Pancreas (tissue), 10 donors: Measurements from ENCODE around the gene SSBP4. TPM values are rescaled to one million over a fixed set of nuclear protein-coding genes. Genes with fewer than 3 reads are reported as not detected.
A peak's percentile ranks its signal among the peaks of the same experiment; 100 is the strongest.

Experiments used
- ATAC-seq, 4 donors: fragments of 200-7000 bp; cut with Tn5 transposase; one replicate each; pipeline versions ENCODE4 v1.8.0 to v1.9.1; 2020; ENCODE audit warnings: mild to moderate bottlenecking in 4 of 4, moderate library complexity in 4 of 4
- DNase-seq, 6 donors: peaks; one replicate each; pipeline ENCODE4 v3.0.0-alpha.2; 2020
- FAIRE-seq: peaks from 2 replicates; lab custom pipeline; 2012; peaks lifted over from hg19 to GRCh38; lab: Jason Lieb, UNC
- H3K27ac ChIP-seq, 4 donors: fragments of 200-600 bp; sonication (generic); 1 replicate in 3 of 4; 2 replicates in 1 of 4; pipeline versions ENCODE4 v1.5.0 to v1.8.0; 2020
- H3K27me3 ChIP-seq, 4 donors: fragments of 200-600 bp; one replicate each; pipeline ENCODE4 v1.8.0; 2021
- H3K36me3 ChIP-seq, 3 donors: fragments of 200-600 bp; sonication (generic) in 1 of 3; one replicate each; pipeline versions ENCODE4 v1.5.0 to v1.8.0; 2020 to 2021
- H3K4me1 ChIP-seq, 3 donors: fragments of 200-600 bp; one replicate each; pipeline ENCODE4 v1.8.0; 2021
- H3K4me3 ChIP-seq, 4 donors: fragments of 200-600 bp; sonication (generic) in 2 of 4; one replicate each; pipeline versions ENCODE4 v1.5.0 to v1.8.0; 2020 to 2021
- H3K9me3 ChIP-seq, 4 donors: fragments of 200-600 bp; one replicate each; pipeline ENCODE4 v1.8.0; 2021
- WGBS, 2 donors: extraction: QIAGEN DNeasy Blood & Tissue Kit; methylation state at CpG; one replicate each; pipeline ENCODE4 v1.1.7; 2013; 5-methylcytosine and 5-hydroxymethylcytosine counted together
- intact Hi-C, 3 donors: fragments of 100-400 bp; cut with DNase I; formaldehyde crosslinking; loops; one replicate each; pipeline versions ENCODE4 v1.11.1 to v1.14.2; 2022
- polyA plus RNA-seq, 2 donors: library from polyadenylated mRNA; stranded (reverse); fragments of 200-250 nt; gene quantifications; one replicate each; pipeline ENCODE4 v1.2.3, GENCODE V29; 2013
- total RNA-seq, 6 donors: library from RNA; stranded (reverse); fragmentation: NEBNext Ultra II Directional in 4 of 6; extraction: Animal tissue kit (Norgen Biotek cat#: 25700) in 4 of 6; gene quantifications; one replicate each; pipeline versions ENCODE4 v1.2.1 to v1.2.4, GENCODE V29; 2021 to 2023
- TF ChIP-seq, protein P1 (sequence below), 4 donors: fragments of 200-600 bp; sonication (generic) in 3 of 4; IDR thresholded peaks; one replicate each; pipeline versions ENCODE4 v1.5.0 to v1.8.0; 2021; ENCODE audit warnings: antibody characterized with exemption in 4 of 4
- donor health status: healthy with polysubstance abuse.
- donor health status: DM: no; HTN: no; CAD: no; lungs with moderate emphysema.
- donor health status: DM: no; HTN: no; CAD: no.
- donor health status: control.
- donor health status: control.
- donor health status: Bipolar disorder and iron deficiency.
- donor health status: DM: yes; HTN: yes; CAD: no.
- donor health status: DM: no; HTN: no; CAD: no.
- donor health status: DM: no; HTN: no; CAD: no.
- donor health status: DM: yes; HTN: yes; CAD: no.

The SSBP4 gene
- total and polyA plus RNA-seq, 8 donors: 20.5 to 116 (median 25.8) TPM

DNA sequence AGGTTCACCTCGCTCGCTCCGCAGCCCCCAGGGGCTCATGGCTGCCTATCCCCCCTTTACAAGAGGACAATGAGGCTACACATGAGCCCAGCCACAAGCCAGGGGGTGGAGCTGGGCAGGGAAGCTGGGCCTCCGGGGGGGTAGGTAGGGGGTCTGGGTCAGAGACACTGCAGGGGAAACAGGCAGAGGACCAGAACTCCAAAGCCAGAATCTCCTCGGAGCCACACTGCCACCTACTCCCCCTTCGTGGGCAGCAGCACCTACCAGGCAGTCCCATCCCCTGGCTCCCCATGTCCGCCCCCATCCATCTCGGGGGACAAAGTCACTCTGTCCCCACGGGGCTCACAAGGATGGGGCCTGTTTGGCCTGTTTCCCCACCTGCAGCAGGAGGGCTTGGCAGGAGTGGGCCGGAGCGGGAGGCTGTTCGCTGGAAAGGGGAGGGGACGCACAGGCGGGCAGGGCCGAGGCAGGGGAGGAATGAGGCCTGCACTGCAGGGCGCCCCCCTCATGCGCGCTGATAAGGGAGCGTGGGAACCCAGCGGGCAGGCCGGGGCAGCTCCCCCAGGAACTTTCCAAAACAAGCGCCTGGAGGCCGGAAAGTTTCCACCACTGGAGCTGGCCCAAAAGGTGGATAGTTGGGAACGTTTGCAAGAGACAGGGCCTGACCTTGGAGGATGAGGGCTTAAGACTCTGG is 19.3 kb downstream of the SSBP4 start:
- FAIRE-seq: no peak
- ATAC-seq: peak; percentile 22 to 46 (median 37)
- H3K4me3 ChIP-seq: peak overlapping the region; percentile 20 to 57 (median 38)
- TF ChIP-seq, protein P1, sequence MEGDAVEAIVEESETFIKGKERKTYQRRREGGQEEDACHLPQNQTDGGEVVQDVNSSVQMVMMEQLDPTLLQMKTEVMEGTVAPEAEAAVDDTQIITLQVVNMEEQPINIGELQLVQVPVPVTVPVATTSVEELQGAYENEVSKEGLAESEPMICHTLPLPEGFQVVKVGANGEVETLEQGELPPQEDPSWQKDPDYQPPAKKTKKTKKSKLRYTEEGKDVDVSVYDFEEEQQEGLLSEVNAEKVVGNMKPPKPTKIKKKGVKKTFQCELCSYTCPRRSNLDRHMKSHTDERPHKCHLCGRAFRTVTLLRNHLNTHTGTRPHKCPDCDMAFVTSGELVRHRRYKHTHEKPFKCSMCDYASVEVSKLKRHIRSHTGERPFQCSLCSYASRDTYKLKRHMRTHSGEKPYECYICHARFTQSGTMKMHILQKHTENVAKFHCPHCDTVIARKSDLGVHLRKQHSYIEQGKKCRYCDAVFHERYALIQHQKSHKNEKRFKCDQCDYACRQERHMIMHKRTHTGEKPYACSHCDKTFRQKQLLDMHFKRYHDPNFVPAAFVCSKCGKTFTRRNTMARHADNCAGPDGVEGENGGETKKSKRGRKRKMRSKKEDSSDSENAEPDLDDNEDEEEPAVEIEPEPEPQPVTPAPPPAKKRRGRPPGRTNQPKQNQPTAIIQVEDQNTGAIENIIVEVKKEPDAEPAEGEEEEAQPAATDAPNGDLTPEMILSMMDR (IDR thresholded peaks at IDR 0.05): no peak
- H3K4me1 ChIP-seq: peaks cover 0 to 11% (median 0%) of the 10 kb centered on the region in 3 donors
- intact Hi-C loops: no loop called here
- peak in 5 of 6 donors; percentile 53 to 89 (median 69) for DNase-seq
- no peaks in the 10 kb centered on the region for H3K36me3 ChIP-seq
- no peaks in the 10 kb centered on the region for H3K9me3 ChIP-seq
- H3K27me3 ChIP-seq: no peaks in the 10 kb centered on the region
- peak overlapping the region; percentile 70 to 83 (median 78) for H3K27ac ChIP-seq
- 8 to 9% methylated on average over 20 to 24 of the region's 24 CpGs for WGBS, 2 donors

DNA sequence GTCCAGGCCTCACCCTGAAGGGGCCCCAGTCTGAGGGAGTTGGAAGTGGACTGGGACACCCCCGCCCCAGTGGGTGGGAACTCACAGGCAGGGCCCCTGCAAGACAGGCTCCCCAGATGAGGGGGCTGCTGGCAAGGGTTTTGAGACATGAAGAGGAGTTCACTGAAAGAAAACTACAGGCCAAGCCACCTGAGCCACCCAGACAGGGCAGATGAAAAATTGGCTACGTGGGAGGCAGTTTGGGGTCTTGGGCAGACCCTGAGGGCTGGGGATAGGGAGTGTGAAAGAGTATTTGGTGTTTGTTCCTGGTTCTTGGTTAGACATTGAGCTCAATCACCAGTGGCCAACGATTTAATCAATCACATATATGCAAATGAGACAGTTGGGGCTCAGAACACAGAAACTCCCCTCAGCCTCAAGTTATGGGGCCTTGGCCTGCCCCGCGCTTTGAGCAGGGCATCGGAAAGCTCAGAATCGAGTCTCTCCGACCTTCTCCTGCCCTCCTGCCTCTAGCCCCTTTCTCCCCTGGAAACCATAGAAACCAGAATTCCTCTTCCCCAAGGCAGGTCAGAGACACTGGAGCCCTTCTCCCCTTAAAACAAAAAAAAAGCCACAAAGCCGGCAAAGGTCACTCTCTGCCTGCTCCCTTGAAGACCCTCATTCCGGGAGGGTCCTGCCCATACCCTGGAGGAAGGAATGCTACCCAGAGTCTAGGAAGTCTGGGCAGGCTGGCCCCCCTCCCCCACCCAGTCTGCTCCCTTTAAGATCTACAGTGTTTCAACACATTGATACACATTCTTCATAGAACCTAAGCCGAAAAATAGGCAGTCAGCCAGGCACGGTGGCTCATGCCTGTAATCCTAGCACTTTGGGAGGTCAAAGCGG is 20.1 kb downstream of the SSBP4 start:
- TF ChIP-seq, protein P1 (IDR thresholded peaks at IDR 0.05): no peak
- Histone ChIP-seq H3K4me3 (peak overlapping the region in 1 of 4 donors; percentile 44), H3K9me3 (no peaks in the 10 kb centered on the region), H3K27me3 (no peaks in the 10 kb centered on the region), H3K27ac (peak overlapping the region; percentile 70 to 83 (median 78)), H3K4me1 (peaks cover 0 to 11% (median 0%) of the 10 kb centered on the region in 3 donors), H3K36me3 (peaks cover 0 to 4% (median 2%) of the 10 kb centered on the region in 3 donors)
- FAIRE-seq (no peak), DNase-seq (peak in 1 of 6 donors; percentile 63), ATAC-seq (no peak)
- 61 to 67% methylated on average over 13 of the region's 13 CpGs for WGBS, 2 donors
- intact Hi-C loops: no loop called here

DNA sequence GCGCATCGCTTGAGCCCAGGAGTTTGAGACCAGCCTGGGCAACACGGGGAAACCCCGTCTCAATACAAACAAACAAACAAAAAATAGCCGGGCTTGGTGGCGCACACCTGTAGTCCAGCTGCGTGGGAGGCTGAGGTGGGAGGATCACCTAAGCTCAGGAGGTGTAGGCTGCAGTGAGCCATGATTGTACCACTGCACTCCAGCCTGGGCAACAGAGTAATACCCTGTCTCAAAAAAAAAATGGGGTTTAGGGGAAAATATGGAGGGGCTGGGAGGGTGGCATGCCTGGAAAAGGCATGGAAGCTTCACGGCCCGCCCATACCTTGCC is 20.7 kb downstream of the SSBP4 start:
- Histone ChIP-seq H3K9me3 (no peaks in the 10 kb centered on the region), H3K27me3 (no peaks in the 10 kb centered on the region), H3K36me3 (peaks cover 4 to 10% (median 4%) of the 10 kb centered on the region in 3 donors), H3K4me3 (no peak overlapping the region), H3K27ac (peak overlapping the region; percentile 46 to 83 (median 74)), H3K4me1 (peaks cover 0 to 11% (median 0%) of the 10 kb centered on the region in 3 donors)
- FAIRE-seq (no peak), ATAC-seq (no peak), DNase-seq (no peak)
- TF ChIP-seq, protein P1 (IDR thresholded peaks at IDR 0.05): no peak
- intact Hi-C loops: loop anchor here in 1 of 3 donors (10.0 kb wide), 1 partner anchor 405 kb away; no protein-coding TSS in a partner anchor
- 67 to 73% methylated on average over 9 of the region's 9 CpGs for WGBS, 2 donors

DNA sequence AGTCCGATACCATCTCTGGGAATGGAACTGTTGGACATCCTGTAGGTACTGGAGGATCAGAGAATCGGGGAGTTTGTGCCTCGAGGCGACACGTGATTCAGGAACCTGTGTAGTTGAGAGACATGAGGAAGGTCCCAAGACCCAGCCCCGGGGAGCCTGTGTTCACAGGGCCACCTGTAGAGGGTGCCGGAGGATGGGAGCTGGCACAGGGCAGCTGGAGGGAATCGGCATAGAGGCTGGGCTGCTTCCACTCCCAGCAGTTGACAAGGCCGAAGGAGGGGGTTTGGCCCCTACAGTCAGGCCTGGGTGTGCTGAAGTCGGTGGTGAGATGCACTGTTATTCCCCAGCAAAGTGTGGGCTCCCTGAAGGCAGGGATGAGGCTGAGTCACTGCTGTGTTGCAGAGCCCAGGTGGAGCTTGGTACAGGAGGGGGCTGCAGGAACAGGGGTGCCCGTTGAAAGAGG is 21.2 kb downstream of the SSBP4 start:
- Histone ChIP-seq H3K36me3 (peaks cover 4 to 15% (median 4%) of the 10 kb centered on the region in 3 donors), H3K27ac (peak overlapping the region in 2 of 4 donors; percentile 46 to 79), H3K4me1 (peaks cover 0 to 11% (median 0%) of the 10 kb centered on the region in 3 donors), H3K27me3 (no peaks in the 10 kb centered on the region), H3K4me3 (no peak overlapping the region), H3K9me3 (no peaks in the 10 kb centered on the region)
- DNase-seq (peak in 1 of 6 donors; percentile 51), FAIRE-seq (no peak), ATAC-seq (no peak)
- TF ChIP-seq, protein P1 (IDR thresholded peaks at IDR 0.05): no peak
- intact Hi-C loops: loop anchor here in 1 of 3 donors (10.0 kb wide), 1 partner anchor 404 kb away; no protein-coding TSS in a partner anchor
- 57 to 59% methylated on average over 11 of the region's 11 CpGs for WGBS, 2 donors
